HepG2 (cell line): ENCODE results near the gene EHD1. TPM values are rescaled to one million over a fixed set of nuclear protein-coding genes. Genes with fewer than 3 reads are reported as not detected.
A peak's percentile ranks its signal among the peaks of the same experiment; 100 is the strongest.

Source experiments
- BCL3 ChIP-seq: sonication (generic); formaldehyde crosslinking; IDR thresholded peaks from 2 replicates; pipeline ENCODE4 v1.5.1; 2020; ENCODE audit warnings: mild to moderate bottlenecking, missing genetic modification reagents, moderate library complexity
- GLI4 ChIP-seq: sonication (generic); formaldehyde crosslinking; IDR thresholded peaks from 2 replicates; pipeline ENCODE4 v1.5.1; 2020; ENCODE audit warnings: missing genetic modification reagents, mild to moderate bottlenecking, moderate library complexity, borderline replicate concordance
- MIER2 ChIP-seq: IDR thresholded peaks from 2 replicates; pipeline ENCODE4 v1.6.1; 2016; ENCODE audit warnings: missing biosample characterization, missing genetic modification reagents
- MTA1 ChIP-seq: sonication (generic); formaldehyde crosslinking; IDR thresholded peaks from 2 replicates; pipeline ENCODE4 v1.4.0; 2020; ENCODE audit warnings: missing genetic modification reagents, mild to moderate bottlenecking, borderline replicate concordance
- NFAT5 ChIP-seq: sonication (generic); formaldehyde crosslinking; IDR thresholded peaks from 2 replicates; pipeline ENCODE4 v1.4.0; 2020; ENCODE audit warnings: missing genetic modification reagents
- TFE3 ChIP-seq: IDR thresholded peaks from 2 replicates; pipeline ENCODE4 v1.6.1; 2016
- ZBTB4 ChIP-seq: sonication (generic); formaldehyde crosslinking; IDR thresholded peaks from 2 replicates; pipeline ENCODE4 v1.4.0; 2020; ENCODE audit warnings: missing genetic modification reagents, mild to moderate bottlenecking, borderline replicate concordance
- ZNF280B ChIP-seq: sonication (generic); formaldehyde crosslinking; IDR thresholded peaks from 2 replicates; pipeline ENCODE4 v1.5.0; 2020; ENCODE audit warnings: missing genetic modification reagents, mild to moderate bottlenecking, borderline replicate concordance
- ZNF749 ChIP-seq: sonication (generic); formaldehyde crosslinking; IDR thresholded peaks from 2 replicates; pipeline ENCODE4 v1.8.0; 2022; ENCODE audit warnings: mild to moderate bottlenecking, missing genetic modification reagents, moderate library complexity, borderline replicate concordance
- polyA plus RNA-seq, 8 experiments: library from polyadenylated mRNA; depleted of rRNA in 3 of 8; stranded (reverse) in 7 of 8; unstranded in 1 of 8; fragments of >200 nt; fragmentation: Illumina TruSeq in 4 of 8; extraction: Trizol in 4 of 8; gene quantifications; 2 replicates each; pipeline versions ENCODE4 v1.2.1 to v1.2.3, GENCODE V29; 2011 to 2016; ENCODE audit warnings: low read depth in 4 of 8, missing spikeins in 1 of 8, mixed read lengths in 1 of 8; ENCODE audit not compliant: insufficient read depth in 1 of 8
- total RNA-seq, 5 experiments: library from RNA; depleted of rRNA; stranded (reverse); fragments of >200 nt; fragmentation: Illumina TruSeq; extraction: Trizol; gene quantifications; 2 replicates each; pipeline ENCODE4 v1.2.3, GENCODE V29; 2016; ENCODE audit warnings: low read depth in 1 of 5

EHD1 gene
- total and polyA plus RNA-seq, 2 of the 13 experiments (the other 11 are each of a cell fraction or from before 2014, with no cell fraction given) = 23.6 to 26.6 TPM

GRCh38 chr11:64842851-64843685 is 35.4 kb downstream of the EHD1 start (continued):
- TF ChIP-seq ZBTB4 (CRISPR knock-in tag) (no peak), ZNF749 (CRISPR knock-in tag) (no peak), ZNF280B (no peak), NFAT5 (CRISPR knock-in tag) (no peak), MIER2 (no peak), BCL3 (CRISPR knock-in tag) (0 out of 2 replicates have a peak, but pooled peaks have one; percentile 37), TFE3 (CRISPR knock-in tag) (no peak), GLI4 (CRISPR knock-in tag) (no peak), MTA1 (peak; percentile 79; the same call in 1 of the 2 replicates)
